GM12878 (cell line): ENCODE data around the gene FARS2. TPM values are rescaled to one million over a fixed set of nuclear protein-coding genes. Genes with fewer than 3 reads are reported as not detected.
"Not testable (repeated sequence)": the region's sequence is repeated elsewhere in the genome, so short reads cannot be mapped to it uniquely, and the experiment has no call there.

Experiments
- ATAC-seq: fragments of 200-7000 bp; cut with Tn5 transposase; 3 replicates; pipeline ENCODE4 v1.9.1; 2020; ENCODE audit warnings: mild to moderate bottlenecking, moderate library complexity
- BruUV-seq: library from RNA; stranded (reverse); fragments of 400-500 nt; replicated peaks from 2 replicates; lab custom pipeline; 2021; lab: Mats Ljungman, UMichigan
- CTCF ChIA-PET: fragments of 300-600 bp; sonication (Branson Sonifier 250); formaldehyde crosslinking; extraction: SDS; loops from one replicate; lab custom pipeline; 2021; ENCODE audit warnings: inconsistent platforms; lab: Yijun Ruan, JAX
- POLR2A ChIA-PET: fragments of 350-600 bp; formaldehyde crosslinking; extraction: SDS; loops from one replicate; lab custom pipeline; 2021; ENCODE audit warnings: inconsistent platforms; lab: Charles Lee
- RAD21 ChIA-PET: fragments of 300-600 bp; sonication (Branson Sonifier 250); formaldehyde crosslinking; loops from one replicate; lab custom pipeline; 2023; ENCODE audit warnings: antibody characterized with exemption; ENCODE audit not compliant: unreplicated experiment; lab: Charles Lee
- SMC1A ChIA-PET: fragments of 300-600 bp; sonication (Branson Sonifier 250); formaldehyde crosslinking; loops from one replicate; lab custom pipeline; 2023; ENCODE audit not compliant: unreplicated experiment, uncharacterized antibody; lab: Charles Lee
- DNase-seq: peaks from one replicate; pipeline ENCODE4 v3.0.0-alpha.2; 2011; ENCODE audit warnings: low read depth, low spot score
- FAIRE-seq: peaks from 3 replicates; lab custom pipeline; 2011; peaks lifted over from hg19 to GRCh38; lab: Jason Lieb, UNC
- H2AFZ ChIP-seq: 2 replicates; pipeline ENCODE4 v1.6.0; 2011; ENCODE audit warnings: low read depth, low read length, control low read depth; ENCODE audit not compliant: control insufficient read depth
- H3K27ac ChIP-seq: 2 replicates; pipeline ENCODE4 v1.5.1; 2011; ENCODE audit warnings: control low read depth; ENCODE audit not compliant: control insufficient read depth, insufficient read depth
- H3K27me3 ChIP-seq, 2 experiments: replicated peaks in 1 of 2; 2 replicates each; pipeline versions ENCODE4 v1.6.0 to v1.6.1; 2011; ENCODE audit warnings: low read length in 1 of 2; ENCODE audit not compliant: control insufficient read depth in 2 of 2, insufficient read depth in 2 of 2
- H3K36me3 ChIP-seq, 2 experiments: 2 replicates each; pipeline ENCODE4 v1.5.1; 2011; ENCODE audit warnings: low read length in 1 of 2; ENCODE audit not compliant: control insufficient read depth in 2 of 2, insufficient read depth in 2 of 2
- H3K4me1 ChIP-seq: 2 replicates; pipeline ENCODE4 v1.6.1; 2011; ENCODE audit warnings: mild to moderate bottlenecking, low read length, moderate library complexity, mixed read lengths; ENCODE audit not compliant: control insufficient read depth, insufficient read depth
- H3K4me2 ChIP-seq: 2 replicates; pipeline ENCODE4 v1.6.0; 2011; ENCODE audit warnings: control low read depth; ENCODE audit not compliant: control insufficient read depth, insufficient read depth
- H3K4me3 ChIP-seq: fragments of 200-600 bp; sonication (generic); 2 replicates; pipeline ENCODE4 v1.5.1; 2016
- H3K79me2 ChIP-seq: 2 replicates; pipeline ENCODE4 v1.6.0; 2011; ENCODE audit warnings: low read length; ENCODE audit not compliant: control insufficient read depth, insufficient read depth
- H3K9ac ChIP-seq: 2 replicates; pipeline ENCODE4 v1.8.0; 2011; ENCODE audit warnings: low read length, control low read depth, mixed read lengths; ENCODE audit not compliant: control insufficient read depth, insufficient read depth
- H3K9me3 ChIP-seq: replicated peaks from 3 replicates; pipeline ENCODE4 v1.5.1; 2011; ENCODE audit warnings: mild to moderate bottlenecking, low read length; ENCODE audit not compliant: control insufficient read depth, insufficient read depth
- H4K20me1 ChIP-seq: 2 replicates; pipeline ENCODE4 v1.6.0; 2011; ENCODE audit not compliant: control insufficient read depth, insufficient read depth
- BCL11A ChIP-seq: IDR thresholded peaks from 2 replicates; pipeline ENCODE4 v1.6.1; 2011; ENCODE audit warnings: low read depth, low read length
- BMI1 ChIP-seq: fragments of 450-650 bp; IDR thresholded peaks from 2 replicates; pipeline ENCODE4 v1.6.1; 2016; ENCODE audit warnings: mild to moderate bottlenecking, moderate library complexity, borderline replicate concordance
- CHD1 ChIP-seq: IDR thresholded peaks from 2 replicates; pipeline ENCODE4 v1.6.1; 2012; ENCODE audit warnings: low read depth, low read length, improper control_type of control experiment
- CTCF ChIP-seq, 3 experiments: IDR thresholded peaks in 2 of 3; conservative IDR thresholded peaks in 1 of 3; 2 replicates each; pipeline ENCODE4 v1.5.1; 2011; ENCODE audit warnings: low read depth in 3 of 3, low read length in 3 of 3, mild to moderate bottlenecking in 3 of 3, control low read depth in 2 of 3, moderate library complexity in 2 of 3, inconsistent platforms in 1 of 3, mixed read lengths in 1 of 3; ENCODE audit not compliant: control insufficient read depth in 2 of 3, insufficient read depth in 1 of 3; ENCODE audit errors: extremely low read depth in 1 of 3
- E4F1 ChIP-seq: fragments of 450-650 bp; IDR thresholded peaks from 2 replicates; pipeline ENCODE4 v1.6.1; 2018; ENCODE audit warnings: borderline replicate concordance, mild to moderate bottlenecking; ENCODE audit not compliant: partially characterized antibody
- HDAC2 ChIP-seq: fragments of 200-600 bp; sonication (generic); IDR thresholded peaks from 2 replicates; pipeline ENCODE4 v1.6.1; 2017
- MYB ChIP-seq: fragments of 150-350 bp; IDR thresholded peaks from 2 replicates; pipeline ENCODE4 v1.6.1; 2014; ENCODE audit warnings: mild to moderate bottlenecking, low read depth, low read length, borderline replicate concordance
- NR2C1 ChIP-seq: fragments of 450-650 bp; IDR thresholded peaks from 2 replicates; pipeline ENCODE4 v1.6.1; 2017; ENCODE audit warnings: antibody characterized with exemption, mild to moderate bottlenecking, moderate library complexity
- PKNOX1 ChIP-seq: fragments of 450-650 bp; IDR thresholded peaks from 2 replicates; pipeline ENCODE4 v1.6.1; 2016; ENCODE audit warnings: mild to moderate bottlenecking
- POLR2A ChIP-seq: IDR thresholded peaks from 2 replicates; pipeline ENCODE4 v1.6.1; 2011; ENCODE audit warnings: low read depth, mild to moderate bottlenecking, low read length
- RELA ChIP-seq: fragments of 450-650 bp; IDR thresholded peaks from 2 replicates; pipeline ENCODE4 v1.8.0; 2014; ENCODE audit warnings: borderline replicate concordance; ENCODE audit not compliant: partially characterized antibody
- SMC3 ChIP-seq: IDR thresholded peaks from 2 replicates; pipeline ENCODE4 v1.6.1; 2011; ENCODE audit warnings: low read length, improper control_type of control experiment, borderline replicate concordance
- YBX1 ChIP-seq: fragments of 450-650 bp; IDR thresholded peaks from 2 replicates; pipeline ENCODE4 v1.6.1; 2016; ENCODE audit warnings: antibody characterized with exemption
- ZNF24 ChIP-seq: fragments of 450-650 bp; IDR thresholded peaks from 2 replicates; pipeline ENCODE4 v1.6.1; 2017; ENCODE audit warnings: antibody characterized with exemption, mild to moderate bottlenecking
- WGBS: methylation state at CpG from one replicate; pipeline ENCODE4 v1.1.6; 2016; ENCODE audit warnings: low lambda C conversion rate; ENCODE audit not compliant: insufficient replicate concordance, insufficient coverage; ENCODE audit errors: missing lambda C conversion rate; 5-methylcytosine and 5-hydroxymethylcytosine counted together
- in situ Hi-C: fragments of 300-500 bp; cut with MboI; formaldehyde crosslinking; loops from 9 replicates; pipeline ENCODE4 v1.14.3; 2018; ENCODE audit warnings: mixed read lengths
- intact Hi-C: fragments of 100-400 bp; cut with micrococcal nuclease; formaldehyde crosslinking; loops from one replicate; pipeline ENCODE4 v1.14.2; 2022; ENCODE audit not compliant: unreplicated experiment
- polyA plus RNA-seq, 11 experiments: library from polyadenylated mRNA; depleted of rRNA in 4 of 11; unstranded in 6 of 11; stranded (reverse) in 5 of 11; fragments of >200 nt; fragmentation: Nextera tagmentation in 4 of 11; fragmentation: Illumina TruSeq in 1 of 11; extraction: Ambion mirVana in 4 of 11; extraction: Trizol in 1 of 11; gene quantifications; 1 replicate in 1 of 11; 2 replicates in 10 of 11; pipeline versions ENCODE4 v1.2.1 to v1.2.3, GENCODE V29; 2011 to 2016; ENCODE audit warnings: inconsistent platforms in 2 of 11, missing spikeins in 2 of 11, low read depth in 1 of 11
- total RNA-seq, 4 experiments: library from RNA; depleted of rRNA in 3 of 4; stranded (reverse); fragments of >200 nt in 3 of 4; fragmentation: Illumina TruSeq in 1 of 4; extraction: Trizol in 1 of 4; gene quantifications; 2 replicates each; pipeline versions ENCODE4 v1.2.1 to v1.2.3, GENCODE V29; 2013 to 2021

The FARS2 gene
- total and polyA plus RNA-seq, 10 of the 15 experiments (the other 5 are each of a cell fraction or from before 2014, with no cell fraction given), result 16.8 to 46.7 (median 25.6) TPM

- H4K20me1 ChIP-seq, SMC1A ChIA-PET, in situ Hi-C loops, H3K27ac ChIP-seq, BruUV-seq, DNase-seq, intact Hi-C loops, H3K4me2 ChIP-seq, H3K4me1 ChIP-seq, H3K27me3 ChIP-seq, H3K4me3 ChIP-seq, H3K36me3 ChIP-seq, ATAC-seq, H2AFZ ChIP-seq, H3K9me3 ChIP-seq, H3K9ac ChIP-seq, FAIRE-seq, H3K79me2 ChIP-seq, CTCF ChIA-PET, POLR2A ChIA-PET, RAD21 ChIA-PET: not testable (repeated sequence)
- WGBS, result 47% methylated on average over 1 of the region's 1 CpG
These were observed 545.1 kb downstream of the FARS2 start for GRCh38 chr6:5806406-5806805.

- Histone ChIP-seq H3K9me3 (no peaks in the 10 kb centered on the region; the same call in 2 of the 3 replicates), H3K36me3 (no peaks in the 10 kb centered on the region), H4K20me1 (no peaks in the 10 kb centered on the region), H3K79me2 (no peaks in the 10 kb centered on the region), H3K4me3 (no peak overlapping the region), H3K4me2 (no peak overlapping the region), H2AFZ (no peak overlapping the region), H3K4me1 (0 out of 2 replicates have a peak, but pooled peaks cover 5% of the 10 kb centered on the region), H3K27ac (no peak overlapping the region), H3K27me3 (no peaks in the 10 kb centered on the region; a peak in 1 of 4 replicates), H3K9ac (no peak overlapping the region)
- no peak for ATAC-seq
- POLR2A ChIA-PET, result no interaction called here
- in situ Hi-C loops (no loop called here), intact Hi-C loops (no loop called here)
- SMC1A ChIA-PET, result no interaction called here
- FAIRE-seq, result no peak
- no TSS peak for BruUV-seq
- RAD21 ChIA-PET, result no interaction called here
- 57% methylated on average over 4 of the region's 4 CpGs for WGBS
- TF ChIP-seq POLR2A, result no peak
- TF ChIP-seq RELA, result no peak
- no peak for TF ChIP-seq BMI1
- no peak for TF ChIP-seq BCL11A
- TF ChIP-seq HDAC2, result no peak
- TF ChIP-seq PKNOX1, result no peak
- TF ChIP-seq SMC3, result no peak
- no peak for TF ChIP-seq CHD1
- TF ChIP-seq NR2C1, result no peak
- no peak for TF ChIP-seq MYB
- no peak for TF ChIP-seq E4F1
- TF ChIP-seq CTCF (IDR thresholded peaks at IDR 0.05 in 2 of 3, conservative IDR thresholded peaks at IDR 0.05 in 1 of 3; ENCODE audit: control insufficient read depth in 2 of 3, extremely low read depth in 1 of 3, insufficient read depth in 1 of 3, low read depth in 3 of 3, low read length in 3 of 3), result no peak
- no peak for TF ChIP-seq ZNF24
- no peak for TF ChIP-seq YBX1
- no peak for DNase-seq
- CTCF ChIA-PET, result no interaction called here
These were observed 548.1 kb downstream of the FARS2 start for GRCh38 chr6:5809450-5809849.
